Glomerular endothelial cell (primary cell): ENCODE data around the gene MXRA7. TPM values are rescaled to one million over a fixed set of nuclear protein-coding genes. Genes with fewer than 3 reads are reported as not detected.
"Not testable (repeated sequence)": the region's sequence is repeated elsewhere in the genome, so short reads cannot be mapped to it uniquely, and the experiment has no call there.

Experiments
- DNase-seq: peaks from one replicate; pipeline ENCODE4 v3.0.0-alpha.2; 2011; ENCODE audit warnings: low read depth, low spot score; ENCODE audit errors: extremely low read depth
- total RNA-seq: library from RNA; depleted of rRNA; stranded (reverse); fragments of >200 nt; gene quantifications from 2 replicates; pipeline ENCODE4 v1.2.3, GENCODE V29; 2015

The MXRA7 gene
- total RNA-seq, 1 donor from 2014 or later = 208 TPM

DNA sequence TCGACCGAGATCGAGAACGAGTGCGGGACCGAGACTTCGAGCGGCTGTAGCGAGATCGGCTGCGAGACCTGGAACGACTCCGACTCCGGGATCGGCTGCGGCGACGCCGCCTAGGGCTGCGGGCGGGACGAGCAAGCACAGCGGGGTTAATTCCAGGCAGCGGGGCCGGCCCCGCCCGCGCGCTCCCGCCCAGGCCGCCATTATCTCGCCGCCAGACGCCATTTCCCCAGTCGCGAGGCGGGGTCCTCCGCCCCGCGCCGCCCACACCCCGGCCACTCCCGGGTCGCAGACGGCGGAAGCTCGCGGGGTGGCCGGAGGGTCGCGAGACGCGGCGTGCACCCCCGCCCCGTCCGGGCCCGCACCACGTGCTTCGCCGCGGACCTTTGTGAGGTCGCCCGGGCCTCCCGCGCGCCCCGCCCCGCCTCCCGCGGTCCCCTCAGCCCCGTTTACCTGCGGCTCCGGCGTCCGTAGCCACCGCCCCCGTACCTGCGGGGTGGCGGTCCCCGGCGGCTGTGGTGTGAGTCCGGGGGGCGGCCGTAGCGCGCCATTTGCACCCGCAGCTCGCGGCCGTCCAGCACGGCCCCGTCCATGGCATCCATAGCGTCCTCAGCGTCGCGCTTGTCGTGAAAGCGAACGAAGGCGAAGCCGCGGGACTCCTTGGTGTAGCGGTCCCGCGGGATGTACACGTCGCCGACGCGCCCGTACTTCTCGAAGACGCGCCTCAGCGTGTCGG lies 25.8 kb upstream of the MXRA7 start:
- DNase-seq = no peak

DNA sequence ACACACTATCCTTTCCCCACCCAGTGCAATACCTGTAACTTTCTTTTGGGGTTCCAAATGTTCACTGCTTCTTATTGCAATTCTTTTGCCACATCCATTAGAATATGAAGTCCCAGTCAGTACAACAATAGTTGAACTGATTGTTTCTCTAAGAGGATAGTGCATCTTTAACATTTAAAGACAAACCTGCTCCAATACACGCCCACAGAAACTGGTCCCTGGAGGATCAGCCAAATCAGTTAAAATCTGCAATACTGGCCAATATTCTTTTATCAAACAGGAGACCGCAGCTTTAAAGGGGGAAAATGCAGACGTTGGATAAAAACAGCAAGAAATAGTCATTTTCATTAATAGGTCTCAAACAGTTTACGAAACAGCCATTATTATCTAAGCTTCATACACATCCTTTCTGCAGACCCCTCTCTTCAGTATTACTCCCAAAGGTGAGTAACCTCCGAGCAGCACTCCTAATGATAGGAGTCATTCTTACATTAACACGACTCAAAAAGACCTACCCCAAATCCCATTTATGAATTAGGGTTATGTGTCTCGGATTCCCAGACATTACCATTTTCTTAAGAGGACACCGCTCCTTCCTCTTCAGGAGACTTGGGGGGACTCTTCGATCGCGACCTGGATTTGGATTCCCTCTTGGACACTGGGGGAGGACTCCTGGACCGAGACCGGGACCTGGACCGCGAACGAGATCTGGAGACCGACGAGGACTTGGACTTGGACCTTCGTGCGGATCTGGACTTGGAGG lies 25.0 kb upstream of the MXRA7 start:
- no peak for DNase-seq

DNA sequence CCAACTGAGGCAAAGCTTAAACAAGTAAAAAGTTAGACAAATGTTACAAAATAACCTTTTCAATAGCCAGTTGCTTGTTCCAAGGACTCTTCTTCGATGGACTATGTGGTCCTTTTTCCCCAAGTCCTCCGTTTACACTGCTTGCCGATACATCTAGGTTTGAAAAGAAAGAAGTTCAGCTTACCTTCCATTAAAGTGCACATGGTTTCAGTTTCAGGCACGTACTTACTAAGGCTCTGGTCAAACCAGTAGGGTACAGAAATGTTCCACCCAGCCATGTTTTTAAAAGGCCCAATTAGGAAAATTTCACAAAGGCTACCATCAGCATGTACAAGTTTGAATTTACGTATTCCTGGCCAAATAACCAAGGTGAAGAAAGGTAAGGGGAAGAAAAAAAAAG lies 24.2 kb upstream of the MXRA7 start:
- DNase-seq = no peak

DNA sequence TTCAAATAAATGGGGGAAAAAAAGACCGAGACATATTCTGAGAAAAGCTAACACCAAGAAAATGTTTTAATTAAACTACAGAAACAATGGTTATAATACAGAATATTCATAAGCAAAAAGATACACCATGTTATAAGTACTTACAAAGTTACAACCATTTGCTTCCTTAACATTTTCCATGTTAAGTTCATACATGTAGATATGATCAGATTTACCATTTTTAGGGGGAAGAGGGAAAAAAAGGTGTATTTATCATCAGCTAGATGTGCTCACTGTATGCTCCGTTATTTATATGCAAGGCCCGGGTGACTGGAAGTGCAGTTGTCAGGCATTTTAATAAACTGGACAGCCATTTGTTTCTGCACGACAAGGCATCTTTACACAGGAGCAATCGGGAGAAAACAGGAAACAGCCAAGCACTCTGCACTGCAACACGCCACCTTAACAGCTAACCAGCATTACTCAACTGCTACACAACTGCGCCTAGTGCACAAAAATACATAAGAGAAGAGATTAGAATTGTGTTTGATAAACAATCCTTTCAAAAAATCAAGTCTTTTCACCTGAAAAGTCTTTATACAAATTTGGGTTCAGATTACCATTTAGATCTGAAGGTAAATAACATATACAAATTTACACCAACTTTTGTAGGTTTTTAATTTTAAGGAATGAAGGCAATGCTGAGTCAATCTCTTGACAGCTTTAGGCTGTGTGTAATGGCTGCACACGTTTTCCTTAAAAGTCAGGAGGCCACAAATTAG lies 23.5 kb upstream of the MXRA7 start:
- DNase-seq = no peak

DNA sequence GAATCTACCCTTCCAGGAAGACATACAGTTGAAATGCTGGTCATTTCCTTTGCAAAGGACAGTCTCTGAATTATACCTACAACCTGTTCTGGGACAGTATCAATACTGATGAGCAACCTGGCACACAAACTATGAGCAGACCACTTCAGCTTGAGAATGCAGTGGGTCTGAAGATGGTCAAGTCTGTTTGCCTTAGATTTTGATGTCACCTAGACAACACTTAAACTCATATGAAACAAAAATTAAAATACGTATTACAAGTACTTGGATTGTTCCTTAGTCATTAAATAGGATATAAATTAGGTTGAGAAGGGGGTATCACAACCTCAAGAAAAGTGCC lies 22.8 kb upstream of the MXRA7 start:
- DNase-seq = no peak

DNA sequence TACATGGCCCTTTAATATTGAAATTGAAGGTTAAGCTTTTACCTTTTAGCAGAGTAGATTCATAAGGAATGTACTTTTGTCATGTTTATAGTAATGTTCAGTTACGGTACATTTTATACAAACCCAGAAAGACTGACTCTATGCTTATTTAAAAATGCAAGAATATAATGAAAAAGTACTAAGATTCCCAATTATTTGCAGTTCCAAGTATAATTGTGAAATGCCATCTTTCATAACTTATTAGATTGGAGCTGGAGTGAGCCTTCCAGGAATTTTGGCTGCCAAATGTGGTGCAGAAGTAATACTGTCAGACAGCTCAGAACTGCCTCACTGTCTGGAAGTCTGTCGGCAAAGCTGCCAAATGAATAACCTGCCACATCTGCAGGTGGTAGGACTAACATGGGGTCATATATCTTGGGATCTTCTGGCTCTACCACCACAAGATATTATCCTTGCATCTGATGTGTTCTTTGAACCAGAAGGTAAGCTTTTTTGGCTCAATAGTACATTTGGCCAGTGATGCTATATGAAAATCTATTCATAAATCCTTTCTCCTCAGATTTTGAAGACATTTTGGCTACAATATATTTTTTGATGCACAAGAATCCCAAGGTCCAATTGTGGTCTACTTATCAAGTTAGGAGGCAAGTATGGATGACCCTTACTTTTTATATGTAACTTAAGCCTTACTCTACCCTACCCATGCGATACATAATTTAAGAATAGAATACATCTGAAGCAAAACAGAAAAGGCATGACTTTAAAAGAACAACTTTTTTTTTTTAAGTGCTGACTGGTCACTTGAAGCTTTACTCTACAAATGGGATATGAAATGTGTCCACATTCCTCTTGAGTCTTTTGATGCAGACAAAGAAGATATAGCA lies 22.2 kb upstream of the MXRA7 start:
- no peak for DNase-seq

DNA sequence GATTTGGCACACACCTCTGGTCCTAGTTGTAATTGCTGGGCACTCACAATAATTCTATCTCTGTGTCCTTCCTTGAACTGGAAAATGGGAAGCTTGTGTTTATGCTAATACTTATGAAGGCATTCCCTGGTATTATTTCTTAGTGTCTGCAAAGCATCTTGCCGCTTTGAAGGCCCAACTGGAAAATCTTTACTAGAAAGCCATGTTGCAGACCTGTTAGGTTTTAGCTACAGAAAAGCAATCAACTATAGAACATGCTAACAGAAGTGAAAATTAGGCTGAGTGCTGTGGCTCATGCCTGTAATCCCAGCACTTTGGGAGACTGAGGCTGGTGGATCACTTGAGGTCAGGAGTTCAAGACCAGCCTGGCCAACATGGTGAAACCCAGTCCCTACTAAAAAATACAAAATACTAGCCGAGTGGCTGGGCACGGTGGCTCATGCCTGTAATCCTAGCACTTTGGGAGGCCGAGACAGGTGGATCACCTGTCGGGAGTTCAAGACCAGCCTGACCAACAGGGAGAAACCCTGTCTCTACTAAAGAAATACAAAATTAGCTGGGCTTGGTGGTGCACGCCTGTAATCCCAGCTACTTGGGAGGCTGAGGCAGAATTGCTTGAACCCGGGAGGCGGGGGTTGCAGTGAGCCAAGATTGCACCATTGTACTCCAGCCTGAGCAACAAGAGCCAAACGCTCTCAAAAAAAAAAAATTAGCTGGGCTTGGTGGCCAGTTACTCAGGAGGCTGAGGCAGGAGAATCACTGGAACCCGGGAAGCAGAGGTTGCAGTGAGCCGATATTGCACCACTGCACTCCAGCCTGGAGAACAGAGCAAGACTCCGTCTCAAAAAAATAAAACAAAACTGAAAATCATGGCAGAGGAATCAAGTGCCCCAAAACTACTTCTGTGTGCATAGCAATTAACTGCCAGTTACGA lies 21.3 kb upstream of the MXRA7 start:
- DNase-seq = not testable (repeated sequence)

DNA sequence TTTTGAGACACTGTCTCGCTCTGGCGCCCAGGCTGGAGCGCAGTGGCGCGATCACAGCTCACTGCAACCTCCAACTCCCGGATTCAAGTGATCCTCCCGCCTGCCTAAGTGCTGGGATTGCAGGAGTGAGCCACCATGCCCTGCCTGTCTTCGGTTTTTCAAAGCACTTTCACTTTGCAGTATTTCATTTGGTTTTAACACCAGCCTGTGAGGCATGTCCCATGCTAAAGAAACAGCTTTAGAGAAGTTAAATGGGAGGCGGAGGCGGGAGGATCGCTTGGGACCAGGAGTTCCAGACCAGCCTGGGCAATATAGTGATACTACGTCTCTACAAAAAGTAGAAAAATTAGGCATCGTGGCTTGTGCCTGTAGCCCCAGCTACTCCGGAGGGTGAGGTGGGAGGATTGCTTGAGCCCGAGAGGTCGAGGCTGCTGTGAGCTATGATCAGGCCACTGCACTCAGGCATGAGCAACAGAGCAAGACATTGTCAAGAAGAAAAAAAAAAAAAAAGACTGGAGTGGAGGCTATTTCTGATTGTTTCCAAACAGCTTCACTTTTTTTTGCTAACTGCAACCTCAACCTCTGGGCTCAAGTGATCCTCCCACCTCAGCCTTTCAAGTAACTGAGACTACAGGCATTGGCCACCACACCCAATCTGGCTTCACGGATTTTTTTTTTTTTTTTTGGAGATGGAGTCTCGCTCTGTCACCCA lies 17.1 kb upstream of the MXRA7 start:
- DNase-seq = no peak

DNA sequence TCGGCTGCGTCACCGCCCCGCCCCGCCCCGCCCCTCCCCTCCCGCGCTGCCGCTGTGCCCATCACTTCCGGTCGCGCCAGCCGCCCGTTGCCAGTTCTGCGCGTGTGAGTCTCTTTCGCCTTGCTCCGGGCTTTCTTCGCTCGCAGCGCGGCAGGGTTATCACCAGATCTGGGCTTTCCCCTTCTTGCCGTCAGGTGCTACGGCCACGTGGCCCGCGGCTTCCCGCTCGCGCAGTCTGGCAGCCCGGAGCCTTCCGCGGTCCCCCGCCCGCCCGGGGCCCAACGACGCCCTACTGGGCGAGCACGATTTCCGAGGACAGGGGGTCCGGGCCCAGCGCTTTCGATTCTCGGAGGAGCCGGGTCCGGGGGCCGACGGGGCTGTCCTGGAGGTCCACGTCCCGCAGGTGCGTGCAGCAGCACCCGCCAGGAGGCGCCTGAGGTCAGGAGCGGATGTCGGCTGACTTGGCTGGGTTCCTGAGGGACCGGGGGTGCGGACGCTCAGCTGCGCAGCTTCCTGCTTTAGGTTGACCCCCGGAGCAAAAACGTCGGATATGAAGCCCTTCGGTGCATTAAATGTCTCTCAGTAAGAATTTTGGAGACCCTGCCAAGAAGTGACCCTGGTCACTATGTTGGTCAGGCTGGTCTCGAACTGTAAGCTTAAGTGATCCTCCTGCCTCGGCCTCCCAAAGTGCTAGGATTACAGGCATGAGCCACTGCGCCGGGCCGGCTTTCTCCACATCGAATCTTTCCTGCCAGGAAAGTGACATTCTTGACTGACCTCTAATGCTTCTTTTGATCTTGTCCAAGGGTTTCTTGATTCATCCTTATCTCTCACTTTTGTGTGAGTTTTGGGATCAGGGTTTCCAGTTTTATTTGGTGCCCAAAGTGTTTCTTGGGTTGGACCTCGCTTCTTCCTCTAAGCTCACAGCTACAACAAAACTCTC lies 16.3 kb upstream of the MXRA7 start, which contains the start of gene METTL23:
Gene METTL23, plus strand, starts transcription at position 64 of the 943 bp plus-strand sequence. CDS start 2,872 bp downstream, outside the sequence.
- no peak for DNase-seq

DNA sequence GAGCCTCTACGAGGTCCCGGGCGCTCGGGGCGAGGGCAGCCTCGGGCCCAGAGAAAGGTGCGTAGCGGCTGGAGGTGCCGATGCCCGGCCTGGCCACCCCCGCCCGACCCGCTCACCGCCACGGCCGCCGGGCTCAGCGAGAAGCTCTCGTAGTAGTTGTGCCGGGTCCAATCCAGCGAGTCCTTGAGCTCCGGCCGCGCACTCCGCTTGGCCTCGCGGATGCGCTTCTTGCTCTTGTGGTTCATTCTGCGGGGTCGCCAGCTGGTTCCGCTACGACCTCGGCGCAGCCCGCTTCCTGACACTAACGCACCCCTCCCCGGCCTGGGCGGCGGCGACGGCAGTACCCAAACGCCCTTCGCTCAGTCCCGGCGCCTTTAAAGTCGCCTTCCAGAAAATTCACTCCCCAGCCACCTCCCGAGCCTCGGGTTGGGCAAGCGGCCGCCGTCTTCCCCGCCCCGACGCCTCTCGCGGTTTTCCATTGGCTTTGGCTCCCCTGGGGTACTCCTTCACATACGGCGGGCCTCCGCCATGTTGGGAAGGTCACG lies 15.5 kb upstream of the MXRA7 start, which contains the start of gene JMJD6:
Gene JMJD6, minus strand, starts transcription at position 376 of the 545 bp plus-strand sequence. Its CDS starts 131 bp downstream, at position 245.
- DNase-seq = no peak

DNA sequence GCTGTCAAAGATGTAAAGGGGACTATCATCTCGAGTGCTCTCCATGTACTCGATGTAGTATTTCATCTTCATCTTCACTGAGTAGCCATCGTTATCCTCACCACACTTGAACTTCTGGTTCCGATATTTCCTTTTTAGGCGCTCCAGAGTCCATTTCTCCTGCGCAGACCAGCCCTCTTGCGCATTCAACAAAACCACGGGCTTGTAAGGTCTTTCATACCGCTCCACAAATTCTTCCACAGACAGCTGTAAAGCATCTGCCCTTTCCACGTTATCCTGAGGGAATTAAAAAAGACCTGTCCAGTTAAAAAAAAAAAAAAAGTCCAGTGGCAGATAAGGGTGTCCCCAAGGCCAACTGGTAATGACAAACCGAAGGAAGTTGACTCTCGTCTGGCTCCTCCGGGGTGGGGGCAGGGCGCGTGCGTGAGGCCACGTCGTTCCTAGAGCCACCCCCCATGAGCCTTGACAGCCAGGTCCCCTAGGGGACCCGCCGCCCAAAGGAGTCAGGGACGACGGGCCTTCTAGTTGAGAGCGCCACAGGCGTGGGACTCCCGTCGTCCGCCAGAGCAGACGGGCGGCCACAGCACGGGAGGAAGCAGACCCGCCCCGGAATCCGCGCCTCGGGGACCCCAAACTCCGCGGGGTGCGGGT lies 14.9 kb upstream of the MXRA7 start:
- no peak for DNase-seq

DNA sequence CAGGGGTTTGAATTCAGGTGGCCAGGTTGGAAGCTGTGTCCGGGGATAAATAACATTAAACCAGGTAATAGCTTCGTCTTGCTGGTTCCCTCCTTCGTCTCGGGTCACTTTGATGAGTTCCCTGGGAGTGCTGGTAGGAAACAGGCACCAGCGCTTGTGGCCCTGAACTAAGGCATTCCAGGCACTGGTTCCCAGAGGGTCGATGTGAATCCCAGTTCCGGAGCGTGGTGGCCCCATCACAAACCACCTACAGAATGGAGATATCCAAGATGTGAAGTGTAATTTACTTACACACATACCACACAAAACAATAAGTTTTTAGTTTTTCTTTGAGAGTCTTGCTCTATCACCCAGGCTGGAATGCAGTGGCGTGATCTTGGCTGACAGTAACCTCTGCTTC lies 13.0 kb upstream of the MXRA7 start:
- no peak for DNase-seq

DNA sequence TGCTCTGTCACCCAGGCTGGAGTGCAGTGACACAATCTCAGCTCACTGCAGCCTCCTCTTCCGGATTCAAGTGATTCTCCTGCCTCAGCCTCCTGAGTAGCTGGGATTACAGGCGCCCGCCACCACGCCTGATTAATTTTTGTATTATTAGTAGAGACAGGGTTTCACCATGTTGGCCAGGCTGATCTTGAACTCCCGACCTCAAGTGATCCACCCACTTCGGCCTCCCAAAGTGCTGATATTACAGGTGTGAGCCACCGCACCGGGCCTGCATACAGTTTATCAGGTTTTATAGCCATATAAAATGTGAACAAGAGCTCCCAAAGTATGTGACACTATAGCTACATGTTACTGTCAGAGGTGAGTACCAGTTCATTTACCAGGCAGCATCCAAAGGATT lies 12.2 kb upstream of the MXRA7 start:
- DNase-seq = not testable (repeated sequence)

DNA sequence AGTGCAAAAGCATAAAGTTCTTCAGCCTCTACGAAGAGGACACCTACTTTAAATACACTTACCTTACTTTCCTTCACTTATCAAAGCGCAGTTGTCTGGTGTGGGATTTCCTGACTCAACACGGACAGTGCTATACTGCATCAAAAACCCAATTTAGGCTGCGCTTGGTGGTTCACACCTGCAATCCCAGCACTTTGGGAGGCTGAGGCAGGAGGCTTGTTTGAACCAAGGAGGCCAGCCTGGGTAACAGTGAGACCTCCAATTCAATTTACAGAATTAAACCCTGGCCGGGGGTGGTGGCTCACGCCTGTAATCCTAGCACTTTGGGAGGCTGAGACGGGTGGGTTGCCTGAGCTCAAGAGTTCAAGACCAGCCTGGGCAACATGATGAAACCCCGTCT lies 11.5 kb upstream of the MXRA7 start:
- DNase-seq = no peak

DNA sequence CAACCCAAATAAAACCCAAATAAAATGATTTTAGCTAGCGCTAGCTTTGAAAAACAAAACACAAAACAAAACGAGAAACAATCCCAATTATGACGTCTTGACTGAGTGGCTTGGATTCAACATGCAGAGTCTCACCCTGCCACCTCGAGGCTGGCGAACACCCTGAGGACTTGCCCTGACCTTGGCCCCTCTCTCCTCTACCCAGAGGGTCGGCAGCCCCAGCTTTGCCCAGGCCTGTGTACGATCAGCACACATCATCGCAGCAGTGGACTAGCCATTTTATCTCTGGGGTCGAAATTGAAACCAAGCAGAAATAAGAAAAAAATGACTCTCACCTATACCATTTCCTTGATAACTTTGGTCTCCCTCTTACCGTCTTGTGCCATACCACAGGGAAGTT lies 10.7 kb upstream of the MXRA7 start:
- DNase-seq = no peak

DNA sequence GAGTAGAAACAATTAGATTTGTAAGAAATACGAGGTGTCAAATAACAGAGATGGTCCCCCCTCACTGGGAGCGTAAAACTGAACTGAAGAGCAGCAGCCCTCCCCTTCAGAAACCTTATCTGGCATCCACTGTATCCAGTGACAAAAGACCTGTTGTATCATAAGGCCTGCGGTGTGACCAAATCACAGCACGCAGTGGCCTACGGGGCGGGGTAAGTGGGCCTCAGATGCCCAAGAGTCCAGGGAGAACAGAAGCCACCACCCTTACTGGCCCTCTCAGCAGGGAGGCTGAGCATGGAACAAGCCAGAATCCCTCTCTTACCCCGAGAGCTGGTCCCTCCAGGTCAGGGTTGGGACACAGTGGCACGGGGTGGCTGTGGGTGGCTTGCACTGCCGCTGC lies 10.2 kb upstream of the MXRA7 start:
- no peak for DNase-seq

DNA sequence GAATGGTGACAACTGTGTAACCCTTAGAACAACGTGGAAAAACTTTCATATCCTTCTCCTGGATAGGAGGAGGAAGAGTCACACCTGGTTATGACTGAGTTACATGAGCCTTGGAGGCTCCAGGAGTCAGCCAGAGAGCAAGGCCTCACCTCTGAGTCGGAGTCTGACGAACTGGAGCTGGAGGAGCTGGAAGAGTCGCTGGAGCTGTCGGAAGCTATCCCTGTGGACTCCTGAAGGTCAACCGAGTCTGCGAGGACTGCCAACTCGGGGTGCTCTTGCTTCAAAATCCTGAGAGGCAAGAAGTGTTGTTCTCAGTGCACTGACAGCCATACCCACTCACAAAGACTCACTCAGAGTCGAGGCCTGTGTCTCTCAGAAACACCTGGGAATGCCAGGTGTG lies 9.4 kb upstream of the MXRA7 start:
- no peak for DNase-seq
